SK-N-SH (cell line): ENCODE results near the gene PPP5C. TPM values are rescaled to one million over a fixed set of nuclear protein-coding genes. Genes with fewer than 3 reads are reported as not detected.

Experiments
- CTCF ChIA-PET: fragments of 300-600, 350-600 bp; formaldehyde crosslinking; extraction: SDS; loops from one replicate; lab custom pipeline; 2021; lab: Yijun Ruan, JAX
- POLR2A ChIA-PET: fragments of 350-600 bp; sonication (Branson Sonifier 250); formaldehyde crosslinking; extraction: SDS; loops from one replicate; lab custom pipeline; 2020; ENCODE audit warnings: antibody characterized with exemption, inconsistent platforms; lab: Yijun Ruan, JAX
- DNase-seq: peaks from one replicate; pipeline ENCODE4 v3.0.0; 2012
- H2AFZ ChIP-seq: fragments of 200-600 bp; sonication (generic); 2 replicates; pipeline ENCODE4 v1.8.1; 2016; ENCODE audit warnings: antibody characterized with exemption, mild to moderate bottlenecking, low read depth
- H3F3A ChIP-seq: fragments of 200-600 bp; sonication (generic); replicated peaks from 2 replicates; pipeline ENCODE3; 2016; ENCODE audit warnings: antibody characterized with exemption, mild to moderate bottlenecking; ENCODE audit not compliant: insufficient read depth
- H3K27ac ChIP-seq, 2 experiments: fragments of 200-500 bp in 1 of 2; fragments of 200-600 bp in 1 of 2; sonication (Bioruptor generic) in 1 of 2; sonication (generic), shearing (Covaris generic) in 1 of 2; 2 replicates each; pipeline versions ENCODE4 v1.5.1 to v1.6.1; 2014 to 2016; ENCODE audit warnings: low read depth in 2 of 2, inconsistent platforms in 1 of 2, low read length in 1 of 2, mild to moderate bottlenecking in 1 of 2, mixed read lengths in 1 of 2
- H3K27me3 ChIP-seq: fragments of 200-600 bp; sonication (generic), shearing (Covaris generic); 2 replicates; pipeline ENCODE4 v1.6.1; 2016; ENCODE audit warnings: mixed run types; ENCODE audit not compliant: insufficient read depth
- H3K36me3 ChIP-seq, 2 experiments: fragments of 200-500 bp in 1 of 2; fragments of 200-600 bp in 1 of 2; sonication (Bioruptor generic) in 1 of 2; sonication (generic) in 1 of 2; replicated peaks in 1 of 2; 2 replicates each; pipeline versions ENCODE3 to v1.5.1; 2014 to 2016; ENCODE audit warnings: low read length in 1 of 2, mild to moderate bottlenecking in 1 of 2; ENCODE audit not compliant: insufficient read depth in 2 of 2, control insufficient read depth in 1 of 2
- H3K4me1 ChIP-seq, 2 experiments: fragments of 200-500 bp in 1 of 2; fragments of 200-600 bp in 1 of 2; sonication (Bioruptor generic) in 1 of 2; sonication (generic), shearing (Covaris generic) in 1 of 2; 2 replicates each; pipeline versions ENCODE4 v1.5.1 to v1.6.1; 2014 to 2016; ENCODE audit warnings: low read depth in 1 of 2, low read length in 1 of 2, mixed run types in 1 of 2; ENCODE audit not compliant: insufficient read depth in 2 of 2, control insufficient read depth in 1 of 2
- H3K4me2 ChIP-seq: fragments of 200-600 bp; sonication (generic), shearing (Covaris generic); 2 replicates; pipeline ENCODE4 v1.6.1; 2017; ENCODE audit warnings: mixed run types
- H3K4me3 ChIP-seq, 2 experiments: fragments of 200-500 bp in 1 of 2; fragments of 200-600 bp in 1 of 2; sonication (Bioruptor generic) in 1 of 2; sonication (generic), shearing (Covaris generic) in 1 of 2; 2 replicates each; pipeline versions ENCODE4 v1.5.1 to v1.8.1; 2014 to 2016; ENCODE audit warnings: low read depth in 2 of 2, inconsistent platforms in 1 of 2, low read length in 1 of 2, mild to moderate bottlenecking in 1 of 2, mixed read lengths in 1 of 2, moderate library complexity in 1 of 2
- H3K79me2 ChIP-seq: fragments of 200-600 bp; sonication (generic); 2 replicates; pipeline ENCODE4 v1.8.1; 2017; ENCODE audit warnings: mild to moderate bottlenecking; ENCODE audit not compliant: insufficient read depth
- H3K9ac ChIP-seq: fragments of 200-600 bp; sonication (generic); 2 replicates; pipeline ENCODE4 v1.6.1; 2017; ENCODE audit warnings: mixed run types
- H3K9me2 ChIP-seq: fragments of 200-600 bp; sonication (generic); 2 replicates; pipeline ENCODE4 v1.6.1; 2017; ENCODE audit warnings: mixed run types
- H3K9me3 ChIP-seq: fragments of 200-600 bp; sonication (generic); 2 replicates; pipeline ENCODE4 v1.6.1; 2017; ENCODE audit warnings: mixed run types, mild to moderate bottlenecking, moderate library complexity
- H4K20me1 ChIP-seq: fragments of 200-600 bp; sonication (generic); 2 replicates; pipeline ENCODE4 v1.6.1; 2017; ENCODE audit warnings: mild to moderate bottlenecking, mixed run types; ENCODE audit not compliant: insufficient read depth
- CTCF ChIP-seq: fragments of 200-600 bp; sonication (generic); IDR thresholded peaks from 2 replicates; pipeline ENCODE4 v1.6.1; 2017; ENCODE audit warnings: antibody characterized with exemption, mild to moderate bottlenecking, moderate library complexity
- ELF1 ChIP-seq: IDR thresholded peaks from 2 replicates; pipeline ENCODE4 v1.4.0; 2012
- EP300 ChIP-seq, 2 experiments: IDR thresholded peaks; 2 replicates each; pipeline versions ENCODE4 v1.4.0 to v1.6.1; 2012; ENCODE audit warnings: borderline replicate concordance in 1 of 2, low read depth in 1 of 2, low read length in 1 of 2
- JUND ChIP-seq: IDR thresholded peaks from 2 replicates; pipeline ENCODE4 v1.4.0; 2012
- MAX ChIP-seq: IDR thresholded peaks from 2 replicates; pipeline ENCODE4 v1.4.0; 2012; ENCODE audit warnings: low read depth
- MXI1 ChIP-seq: IDR thresholded peaks from 2 replicates; pipeline ENCODE4 v1.6.1; 2012; ENCODE audit warnings: mild to moderate bottlenecking, low read depth, low read length, improper control_type of control experiment
- NFIC ChIP-seq: IDR thresholded peaks from 2 replicates; pipeline ENCODE4 v1.4.0; 2012; ENCODE audit warnings: borderline replicate concordance
- NRF1 ChIP-seq: IDR thresholded peaks from 2 replicates; pipeline ENCODE4 v1.6.1; 2012; ENCODE audit warnings: low read depth, mild to moderate bottlenecking, low read length
- POLR2AphosphoS5 ChIP-seq: IDR thresholded peaks from 2 replicates; pipeline ENCODE4 v1.6.1; 2012; ENCODE audit warnings: low read depth, low read length
- RCOR1 ChIP-seq: fragments of 150-350 bp; IDR thresholded peaks from 2 replicates; pipeline ENCODE4 v1.6.1; 2017; ENCODE audit warnings: antibody characterized with exemption, low read length
- REST ChIP-seq: IDR thresholded peaks from 2 replicates; pipeline ENCODE4 v1.6.1; 2012; ENCODE audit warnings: mild to moderate bottlenecking, low read depth, low read length, moderate library complexity
- RXRA ChIP-seq: IDR thresholded peaks from 2 replicates; pipeline ENCODE4 v1.4.0; 2012; ENCODE audit warnings: low read depth, mild to moderate bottlenecking, borderline replicate concordance
- TAF1 ChIP-seq: IDR thresholded peaks from 2 replicates; pipeline ENCODE4 v1.6.1; 2012; ENCODE audit warnings: low read depth, mild to moderate bottlenecking, low read length, moderate library complexity, borderline replicate concordance
- TCF12 ChIP-seq: IDR thresholded peaks from 2 replicates; pipeline ENCODE4 v1.4.0; 2012
- USF2 ChIP-seq: fragments of 150-350 bp; IDR thresholded peaks from 2 replicates; pipeline ENCODE4 v1.6.1; 2017; ENCODE audit warnings: antibody characterized with exemption, low read length, low read depth, borderline replicate concordance
- YY1 ChIP-seq: IDR thresholded peaks from 2 replicates; pipeline ENCODE4 v1.4.0; 2012; ENCODE audit warnings: low read depth, mild to moderate bottlenecking
- ZBTB33 ChIP-seq: IDR thresholded peaks from 2 replicates; pipeline ENCODE4 v1.4.0; 2012; ENCODE audit warnings: low read depth, borderline replicate concordance
- WGBS: methylation state at CpG from one replicate; pipeline ENCODE4 v1.1.6; 2017; ENCODE audit warnings: low lambda C conversion rate; 5-methylcytosine and 5-hydroxymethylcytosine counted together
- polyA plus RNA-seq, 3 experiments: library from polyadenylated mRNA; depleted of rRNA; stranded (reverse); fragments of >200 nt; gene quantifications; 2 replicates each; pipeline ENCODE4 v1.2.3, GENCODE V29; 2012

The PPP5C gene
- polyA plus RNA-seq, 1 of the 3 experiments (the other 2 are of a cell fraction), result 162 TPM

GRCh38 chr19:46427518-46428045 is 80.7 kb downstream of the PPP5C start (continued):
- TF ChIP-seq ZBTB33 (no peak), JUND (no peak), RCOR1 (no peak)

GRCh38 chr19:46428239-46429135 is 81.6 kb downstream of the PPP5C start, which contains the start of gene PNMA8C:
Gene PNMA8C (minus strand): TSS chr19:46428936. CDS start chr19:46428359, 577 bp downstream.
- Histone ChIP-seq H3K4me1 (peaks cover 0 to 19% of the 10 kb centered on the region in 2 experiments; a peak in 2 of 4 replicates), H3K27ac (peak within 1 kb of the TSS in 1 of 2 experiments; percentile 78; a peak in 2 of 4 replicates), H3K4me2 (peak within 1 kb of the TSS; percentile 75), H3K9me2 (no peaks in the 10 kb centered on the region), H3K9ac (peak within 1 kb of the TSS; percentile 36; the same call in 1 of the 2 replicates), H3K4me3 (peak within 1 kb of the TSS; percentile 62 to 66), H3F3A (no peaks in the 10 kb centered on the region), H2AFZ (peak within 1 kb of the TSS; percentile 50; the same call in 1 of the 2 replicates), H3K36me3 (no peaks in the 10 kb centered on the region), H3K9me3 (no peaks in the 10 kb centered on the region), H3K79me2 (no peaks in the 10 kb centered on the region), H3K27me3 (no peaks in the 10 kb centered on the region), H4K20me1 (no peaks in the 10 kb centered on the region)
- POLR2A ChIA-PET, result no interaction called here
- 16% methylated on average over 40 of the region's 52 CpGs for WGBS
- CTCF ChIA-PET, result interaction anchor here (1.3 to 3.6 kb wide), 5 partner anchors 23 to 88 kb away, joined by 3 to 16 read pairs (median 5); no protein-coding TSS in a partner anchor
- peak; percentile 91 for DNase-seq
- 0 out of 2 replicates have a peak, but pooled peaks have one; percentile 55 for TF ChIP-seq MAX
- TF ChIP-seq POLR2AphosphoS5, result no peak
- TF ChIP-seq NRF1, result no peak
- TF ChIP-seq TCF12, result no peak
- TF ChIP-seq REST, result no peak
- no peak for TF ChIP-seq ELF1
- no peak for TF ChIP-seq CTCF
- no peak for TF ChIP-seq EP300 (IDR thresholded peaks at IDR 0.05; ENCODE audit: borderline replicate concordance in 1 of 2, low read depth in 1 of 2, low read length in 1 of 2)
- TF ChIP-seq ZBTB33, result no peak
- peak; percentile 79; the same call in 1 of the 2 replicates for TF ChIP-seq MXI1
- 0 out of 2 replicates have a peak, but pooled peaks have one; percentile 7 for TF ChIP-seq TAF1
- no peak for TF ChIP-seq NFIC
- peak; percentile 42; the same call in 1 of the 2 replicates for TF ChIP-seq RCOR1
- TF ChIP-seq USF2, result no peak
- no peak for TF ChIP-seq YY1
- TF ChIP-seq RXRA, result no peak
